GM23338 (cell line): ENCODE results near the gene DAPK3. TPM values are rescaled to one million over a fixed set of nuclear protein-coding genes. Genes with fewer than 3 reads are reported as not detected.

ENCODE experiments used
- CREB1 ChIP-seq: fragments of 250-450 bp; sonication (Bioruptor Pico); IDR thresholded peaks from 2 replicates; pipeline ENCODE4 v1.5.0; 2020; ENCODE audit warnings: low read depth, mild to moderate bottlenecking, moderate library complexity
- EZH2 ChIP-seq: fragments of 200-600 bp; sonication (generic); IDR thresholded peaks from one replicate; pipeline ENCODE4 v1.8.0; 2017; ENCODE audit warnings: antibody characterized with exemption, mild to moderate bottlenecking, low read depth; ENCODE audit not compliant: unreplicated experiment
- EZH2phosphoT487 ChIP-seq: fragments of 200-600 bp; sonication (generic); IDR thresholded peaks from one replicate; pipeline ENCODE4 v1.8.1; 2018; ENCODE audit warnings: antibody characterized with exemption; ENCODE audit not compliant: unreplicated experiment
- JUNB ChIP-seq: IDR thresholded peaks from one replicate; pipeline ENCODE4 v1.6.1; 2016; ENCODE audit warnings: antibody characterized with exemption; ENCODE audit not compliant: unreplicated experiment
- NANOG ChIP-seq: IDR thresholded peaks from 2 replicates; pipeline ENCODE4 v1.6.1; 2016; ENCODE audit warnings: antibody characterized with exemption, borderline replicate concordance
- STAT1 ChIP-seq: IDR thresholded peaks from one replicate; pipeline ENCODE4 v1.6.1; 2016; ENCODE audit warnings: antibody characterized with exemption; ENCODE audit not compliant: unreplicated experiment
- ZNF114 ChIP-seq: fragments of 250-450 bp; sonication (Bioruptor Pico); IDR thresholded peaks from 2 replicates; pipeline ENCODE4 v1.5.0; 2020; ENCODE audit warnings: mild to moderate bottlenecking, moderate library complexity
- ZNF331 ChIP-seq: fragments of 250-450 bp; sonication (Bioruptor Pico); IDR thresholded peaks from 2 replicates; pipeline ENCODE4 v1.5.0; 2020; ENCODE audit warnings: low read depth, mild to moderate bottlenecking, moderate library complexity
- polyA plus RNA-seq: library from polyadenylated mRNA; unstranded; fragments of >200 nt; fragmentation: Nextera tagmentation; extraction: Ambion mirVana; gene quantifications from 2 replicates; pipeline ENCODE4 v1.2.1, GENCODE V29; 2016
- total RNA-seq: library from RNA; depleted of rRNA; stranded (reverse); fragments of >200 nt; shearing (Covaris generic); gene quantifications from 2 replicates; pipeline ENCODE4 v1.2.3, GENCODE V29; 2014
- TF ChIP-seq, protein P1 (sequence below): fragments of 250-450 bp; sonication (Bioruptor Pico); IDR thresholded peaks from 2 replicates; pipeline ENCODE4 v1.5.0; 2020; ENCODE audit warnings: mild to moderate bottlenecking, moderate library complexity
- TF ChIP-seq, protein P2 (sequence below): IDR thresholded peaks from 2 replicates; pipeline ENCODE4 v1.6.1; 2016; ENCODE audit warnings: antibody characterized with exemption
- TF ChIP-seq, protein P3 (sequence below): IDR thresholded peaks from one replicate; pipeline ENCODE4 v1.6.1; 2018; ENCODE audit warnings: antibody characterized with exemption; ENCODE audit not compliant: unreplicated experiment

The DAPK3 gene
- total and polyA plus RNA-seq, 2 experiments from 2014 or later: 32.1 to 95.6 TPM

DNA sequence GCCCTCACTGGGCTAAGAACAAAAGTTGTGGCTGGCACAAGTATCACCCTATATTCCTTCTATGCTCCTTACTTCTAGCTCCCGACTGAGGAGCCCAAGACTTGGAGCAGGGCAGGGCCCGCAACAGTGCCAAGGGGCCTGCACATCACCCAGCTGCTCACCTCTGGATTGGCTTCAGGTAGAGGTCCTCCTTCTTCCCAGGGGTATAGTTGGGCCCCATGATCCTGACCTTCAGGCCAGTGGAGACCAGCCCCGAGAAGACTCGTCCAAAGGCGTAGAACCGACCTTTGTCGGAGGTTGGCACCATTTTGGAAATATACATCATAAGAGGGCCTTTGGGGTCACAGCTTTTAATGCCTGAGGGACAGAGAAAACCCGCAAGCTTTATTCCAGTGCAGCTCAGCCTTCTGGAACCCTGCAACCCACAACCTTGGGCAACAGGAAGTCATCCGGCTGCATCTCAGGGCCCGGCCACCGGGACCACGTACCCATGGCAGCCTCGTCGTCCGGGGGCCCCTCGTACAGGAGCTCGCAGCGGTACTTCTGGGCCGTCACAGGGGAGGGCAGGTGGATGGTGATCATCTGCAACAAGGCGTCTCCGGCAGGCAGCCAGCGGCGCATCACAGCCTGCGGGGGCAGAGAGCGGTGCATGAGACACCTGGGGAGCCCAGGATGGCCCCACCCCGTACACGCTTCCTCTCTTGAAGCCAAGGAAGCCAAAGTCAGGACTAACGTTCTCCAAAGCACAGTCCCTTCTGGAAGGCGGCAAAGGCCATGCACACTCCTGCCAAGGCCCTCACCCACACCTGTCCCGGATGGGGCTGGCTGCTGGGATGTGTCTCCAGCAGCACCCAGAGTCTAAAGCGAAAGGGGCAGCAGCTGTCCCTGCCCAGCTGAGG lies 9.7 kb upstream of the DAPK3 start (continued):
- TF ChIP-seq, protein P1, sequence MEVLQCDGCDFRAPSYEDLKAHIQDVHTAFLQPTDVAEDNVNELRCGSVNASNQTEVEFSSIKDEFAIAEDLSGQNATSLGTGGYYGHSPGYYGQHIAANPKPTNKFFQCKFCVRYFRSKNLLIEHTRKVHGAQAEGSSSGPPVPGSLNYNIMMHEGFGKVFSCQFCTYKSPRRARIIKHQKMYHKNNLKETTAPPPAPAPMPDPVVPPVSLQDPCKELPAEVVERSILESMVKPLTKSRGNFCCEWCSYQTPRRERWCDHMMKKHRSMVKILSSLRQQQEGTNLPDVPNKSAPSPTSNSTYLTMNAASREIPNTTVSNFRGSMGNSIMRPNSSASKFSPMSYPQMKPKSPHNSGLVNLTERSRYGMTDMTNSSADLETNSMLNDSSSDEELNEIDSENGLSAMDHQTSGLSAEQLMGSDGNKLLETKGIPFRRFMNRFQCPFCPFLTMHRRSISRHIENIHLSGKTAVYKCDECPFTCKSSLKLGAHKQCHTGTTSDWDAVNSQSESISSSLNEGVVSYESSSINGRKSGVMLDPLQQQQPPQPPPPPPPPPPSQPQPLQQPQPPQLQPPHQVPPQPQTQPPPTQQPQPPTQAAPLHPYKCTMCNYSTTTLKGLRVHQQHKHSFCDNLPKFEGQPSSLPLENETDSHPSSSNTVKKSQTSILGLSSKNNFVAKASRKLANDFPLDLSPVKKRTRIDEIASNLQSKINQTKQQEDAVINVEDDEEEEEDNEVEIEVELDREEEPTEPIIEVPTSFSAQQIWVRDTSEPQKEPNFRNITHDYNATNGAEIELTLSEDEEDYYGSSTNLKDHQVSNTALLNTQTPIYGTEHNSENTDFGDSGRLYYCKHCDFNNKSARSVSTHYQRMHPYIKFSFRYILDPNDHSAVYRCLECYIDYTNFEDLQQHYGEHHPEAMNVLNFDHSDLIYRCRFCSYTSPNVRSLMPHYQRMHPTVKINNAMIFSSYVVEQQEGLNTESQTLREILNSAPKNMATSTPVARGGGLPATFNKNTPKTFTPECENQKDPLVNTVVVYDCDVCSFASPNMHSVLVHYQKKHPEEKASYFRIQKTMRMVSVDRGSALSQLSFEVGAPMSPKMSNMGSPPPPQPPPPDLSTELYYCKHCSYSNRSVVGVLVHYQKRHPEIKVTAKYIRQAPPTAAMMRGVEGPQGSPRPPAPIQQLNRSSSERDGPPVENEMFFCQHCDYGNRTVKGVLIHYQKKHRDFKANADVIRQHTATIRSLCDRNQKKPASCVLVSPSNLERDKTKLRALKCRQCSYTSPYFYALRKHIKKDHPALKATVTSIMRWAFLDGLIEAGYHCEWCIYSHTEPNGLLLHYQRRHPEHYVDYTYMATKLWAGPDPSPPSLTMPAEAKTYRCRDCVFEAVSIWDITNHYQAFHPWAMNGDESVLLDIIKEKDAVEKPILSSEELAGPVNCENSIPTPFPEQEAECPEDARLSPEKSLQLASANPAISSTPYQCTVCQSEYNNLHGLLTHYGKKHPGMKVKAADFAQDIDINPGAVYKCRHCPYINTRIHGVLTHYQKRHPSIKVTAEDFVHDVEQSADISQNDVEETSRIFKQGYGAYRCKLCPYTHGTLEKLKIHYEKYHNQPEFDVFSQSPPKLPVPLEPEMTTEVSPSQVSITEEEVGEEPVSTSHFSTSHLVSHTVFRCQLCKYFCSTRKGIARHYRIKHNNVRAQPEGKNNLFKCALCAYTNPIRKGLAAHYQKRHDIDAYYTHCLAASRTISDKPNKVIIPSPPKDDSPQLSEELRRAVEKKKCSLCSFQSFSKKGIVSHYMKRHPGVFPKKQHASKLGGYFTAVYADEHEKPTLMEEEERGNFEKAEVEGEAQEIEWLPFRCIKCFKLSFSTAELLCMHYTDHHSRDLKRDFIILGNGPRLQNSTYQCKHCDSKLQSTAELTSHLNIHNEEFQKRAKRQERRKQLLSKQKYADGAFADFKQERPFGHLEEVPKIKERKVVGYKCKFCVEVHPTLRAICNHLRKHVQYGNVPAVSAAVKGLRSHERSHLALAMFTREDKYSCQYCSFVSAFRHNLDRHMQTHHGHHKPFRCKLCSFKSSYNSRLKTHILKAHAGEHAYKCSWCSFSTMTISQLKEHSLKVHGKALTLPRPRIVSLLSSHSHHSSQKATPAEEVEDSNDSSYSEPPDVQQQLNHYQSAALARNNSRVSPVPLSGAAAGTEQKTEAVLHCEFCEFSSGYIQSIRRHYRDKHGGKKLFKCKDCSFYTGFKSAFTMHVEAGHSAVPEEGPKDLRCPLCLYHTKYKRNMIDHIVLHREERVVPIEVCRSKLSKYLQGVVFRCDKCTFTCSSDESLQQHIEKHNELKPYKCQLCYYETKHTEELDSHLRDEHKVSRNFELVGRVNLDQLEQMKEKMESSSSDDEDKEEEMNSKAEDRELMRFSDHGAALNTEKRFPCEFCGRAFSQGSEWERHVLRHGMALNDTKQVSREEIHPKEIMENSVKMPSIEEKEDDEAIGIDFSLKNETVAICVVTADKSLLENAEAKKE (CRISPR knock-in tag): no peak
- no peak for TF ChIP-seq NANOG
- no peak for TF ChIP-seq ZNF331
- no peak for TF ChIP-seq CREB1 (CRISPR knock-in tag)
- TF ChIP-seq EZH2phosphoT487: no peak
- no peak for TF ChIP-seq EZH2
- TF ChIP-seq, protein P2, sequence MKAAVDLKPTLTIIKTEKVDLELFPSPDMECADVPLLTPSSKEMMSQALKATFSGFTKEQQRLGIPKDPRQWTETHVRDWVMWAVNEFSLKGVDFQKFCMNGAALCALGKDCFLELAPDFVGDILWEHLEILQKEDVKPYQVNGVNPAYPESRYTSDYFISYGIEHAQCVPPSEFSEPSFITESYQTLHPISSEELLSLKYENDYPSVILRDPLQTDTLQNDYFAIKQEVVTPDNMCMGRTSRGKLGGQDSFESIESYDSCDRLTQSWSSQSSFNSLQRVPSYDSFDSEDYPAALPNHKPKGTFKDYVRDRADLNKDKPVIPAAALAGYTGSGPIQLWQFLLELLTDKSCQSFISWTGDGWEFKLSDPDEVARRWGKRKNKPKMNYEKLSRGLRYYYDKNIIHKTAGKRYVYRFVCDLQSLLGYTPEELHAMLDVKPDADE: no peak
- TF ChIP-seq, protein P3, sequence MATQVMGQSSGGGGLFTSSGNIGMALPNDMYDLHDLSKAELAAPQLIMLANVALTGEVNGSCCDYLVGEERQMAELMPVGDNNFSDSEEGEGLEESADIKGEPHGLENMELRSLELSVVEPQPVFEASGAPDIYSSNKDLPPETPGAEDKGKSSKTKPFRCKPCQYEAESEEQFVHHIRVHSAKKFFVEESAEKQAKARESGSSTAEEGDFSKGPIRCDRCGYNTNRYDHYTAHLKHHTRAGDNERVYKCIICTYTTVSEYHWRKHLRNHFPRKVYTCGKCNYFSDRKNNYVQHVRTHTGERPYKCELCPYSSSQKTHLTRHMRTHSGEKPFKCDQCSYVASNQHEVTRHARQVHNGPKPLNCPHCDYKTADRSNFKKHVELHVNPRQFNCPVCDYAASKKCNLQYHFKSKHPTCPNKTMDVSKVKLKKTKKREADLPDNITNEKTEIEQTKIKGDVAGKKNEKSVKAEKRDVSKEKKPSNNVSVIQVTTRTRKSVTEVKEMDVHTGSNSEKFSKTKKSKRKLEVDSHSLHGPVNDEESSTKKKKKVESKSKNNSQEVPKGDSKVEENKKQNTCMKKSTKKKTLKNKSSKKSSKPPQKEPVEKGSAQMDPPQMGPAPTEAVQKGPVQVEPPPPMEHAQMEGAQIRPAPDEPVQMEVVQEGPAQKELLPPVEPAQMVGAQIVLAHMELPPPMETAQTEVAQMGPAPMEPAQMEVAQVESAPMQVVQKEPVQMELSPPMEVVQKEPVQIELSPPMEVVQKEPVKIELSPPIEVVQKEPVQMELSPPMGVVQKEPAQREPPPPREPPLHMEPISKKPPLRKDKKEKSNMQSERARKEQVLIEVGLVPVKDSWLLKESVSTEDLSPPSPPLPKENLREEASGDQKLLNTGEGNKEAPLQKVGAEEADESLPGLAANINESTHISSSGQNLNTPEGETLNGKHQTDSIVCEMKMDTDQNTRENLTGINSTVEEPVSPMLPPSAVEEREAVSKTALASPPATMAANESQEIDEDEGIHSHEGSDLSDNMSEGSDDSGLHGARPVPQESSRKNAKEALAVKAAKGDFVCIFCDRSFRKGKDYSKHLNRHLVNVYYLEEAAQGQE: no peak
- TF ChIP-seq STAT1: no peak
- no peak for TF ChIP-seq ZNF114 (CRISPR knock-in tag)
- no peak for TF ChIP-seq JUNB
